OCI-LY3 (cell line): ENCODE data around the gene TBRG4.

Experiments
- EZH2phosphoT487 ChIP-seq: fragments of 200-600 bp; shearing (Covaris generic); IDR thresholded peaks from 2 replicates; pipeline ENCODE4 v1.6.1; 2018; ENCODE audit warnings: antibody characterized with exemption, mixed run types, low read depth
- TF ChIP-seq, protein P1 (sequence below): fragments of 200-600, 300-600 bp; sonication (generic); IDR thresholded peaks from 2 replicates; pipeline ENCODE4 v1.5.1; 2014; ENCODE audit warnings: antibody characterized with exemption, low read length, low read depth

DNA sequence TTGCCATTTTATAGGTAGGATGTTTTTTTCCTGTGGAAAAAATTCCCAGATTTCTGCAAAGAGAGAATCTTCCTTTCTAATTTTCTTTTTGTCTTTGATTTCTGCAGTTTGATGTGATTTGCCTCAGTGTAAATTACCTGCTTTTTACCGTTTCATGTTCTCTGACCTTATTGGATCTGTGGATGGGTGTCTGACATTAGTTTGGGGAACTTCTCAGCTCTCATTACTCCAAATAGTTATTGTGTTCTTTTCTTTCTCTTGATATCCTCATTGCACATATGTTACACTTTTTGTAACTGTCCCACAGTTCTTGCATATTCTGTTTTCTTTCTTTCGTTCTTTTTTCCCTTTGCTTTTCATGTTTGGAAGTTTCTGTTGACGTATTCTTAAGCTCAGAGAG, 51.2 kb downstream of the TBRG4 start:
- TF ChIP-seq, protein P1, sequence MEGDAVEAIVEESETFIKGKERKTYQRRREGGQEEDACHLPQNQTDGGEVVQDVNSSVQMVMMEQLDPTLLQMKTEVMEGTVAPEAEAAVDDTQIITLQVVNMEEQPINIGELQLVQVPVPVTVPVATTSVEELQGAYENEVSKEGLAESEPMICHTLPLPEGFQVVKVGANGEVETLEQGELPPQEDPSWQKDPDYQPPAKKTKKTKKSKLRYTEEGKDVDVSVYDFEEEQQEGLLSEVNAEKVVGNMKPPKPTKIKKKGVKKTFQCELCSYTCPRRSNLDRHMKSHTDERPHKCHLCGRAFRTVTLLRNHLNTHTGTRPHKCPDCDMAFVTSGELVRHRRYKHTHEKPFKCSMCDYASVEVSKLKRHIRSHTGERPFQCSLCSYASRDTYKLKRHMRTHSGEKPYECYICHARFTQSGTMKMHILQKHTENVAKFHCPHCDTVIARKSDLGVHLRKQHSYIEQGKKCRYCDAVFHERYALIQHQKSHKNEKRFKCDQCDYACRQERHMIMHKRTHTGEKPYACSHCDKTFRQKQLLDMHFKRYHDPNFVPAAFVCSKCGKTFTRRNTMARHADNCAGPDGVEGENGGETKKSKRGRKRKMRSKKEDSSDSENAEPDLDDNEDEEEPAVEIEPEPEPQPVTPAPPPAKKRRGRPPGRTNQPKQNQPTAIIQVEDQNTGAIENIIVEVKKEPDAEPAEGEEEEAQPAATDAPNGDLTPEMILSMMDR: no peak
- TF ChIP-seq EZH2phosphoT487: no peak
